Measurements from ENCODE around the gene CPPED1.
"Not testable (repeated sequence)": the region's sequence is repeated elsewhere in the genome, so short reads cannot be mapped to it uniquely, and the experiment has no call there.

GRCh38 chr16:12766208-12766607 lies 37.5 kb downstream of the CPPED1 start:
- TF ChIP-seq CTCF, POLR2A, EP300 (IDR thresholded peaks at IDR 0.05): not testable (repeated sequence)

All from tibial nerve (tissue), 4 donors.